ENCODE data around the gene HORMAD2. TPM values are rescaled to one million over a fixed set of nuclear protein-coding genes. Genes with fewer than 3 reads are reported as not detected.

Gene HORMAD2
- total RNA-seq, 1 experiment from 2014 or later, result not detected

- TF ChIP-seq AR (CRISPR knock-in tag; IDR thresholded peaks at IDR 0.05) (no peak), MLX (CRISPR knock-in tag; IDR thresholded peaks at IDR 0.05) (no peak), SOX15 (CRISPR knock-in tag; IDR thresholded peaks at IDR 0.05) (no peak), OVOL2 (CRISPR knock-in tag; IDR thresholded peaks at IDR 0.05; ENCODE audit: borderline replicate concordance) (no peak), STAT6 (CRISPR knock-in tag; conservative IDR thresholded peaks at IDR 0.05; ENCODE audit: low read depth) (no peak), GTF2I (CRISPR knock-in tag; conservative IDR thresholded peaks at IDR 0.05) (no peak), PREB (CRISPR knock-in tag; IDR thresholded peaks at IDR 0.05; ENCODE audit: borderline replicate concordance) (no peak)
Observed at GRCh38 chr22:30150212-30150611, 69.9 kb downstream of the HORMAD2 start (continued).

- CTCF ChIA-PET, result interaction anchor here (1.7 kb wide), 1 partner anchor 97 kb away, joined by 4 read pairs; no protein-coding TSS in a partner anchor
- Mint-ChIP-seq H3K27ac (no peak overlapping the region), H3K4me1 (peaks cover 14% of the 10 kb centered on the region), H3K9me3 (no peaks in the 10 kb centered on the region), H3K27me3 (ENCODE audit: low read depth) (peaks cover 13% of the 10 kb centered on the region), H3K36me3 (no peaks in the 10 kb centered on the region), H3K4me3 (no peak overlapping the region)
- POLR2A ChIA-PET, result no interaction called here
- no peak for ATAC-seq
- no peak for DNase-seq (ENCODE audit: low spot score)
- TF ChIP-seq ZNF512 (CRISPR knock-in tag; IDR thresholded peaks at IDR 0.05; ENCODE audit: borderline replicate concordance) (peak; percentile 70; the same call in 1 of the 2 replicates), MLX (CRISPR knock-in tag; IDR thresholded peaks at IDR 0.05) (no peak), NFATC4 (CRISPR knock-in tag; IDR thresholded peaks at IDR 0.05) (no peak), SMAD3 (CRISPR knock-in tag; IDR thresholded peaks at IDR 0.05; ENCODE audit: borderline replicate concordance) (no peak), MYBL2 (CRISPR knock-in tag; IDR thresholded peaks at IDR 0.05) (no peak), MAX (CRISPR knock-in tag; IDR thresholded peaks at IDR 0.05) (no peak), AFF4 (CRISPR knock-in tag; IDR thresholded peaks at IDR 0.05; ENCODE audit: borderline replicate concordance) (no peak)
Observed at GRCh38 chr22:30158277-30158676, 78.0 kb downstream of the HORMAD2 start.
